SKM-1 treated with dmso at 0.1 percent for 144 hours (cell line): ENCODE measurements around the gene TMEM132C.

Experiments used
- DNase-seq: peaks from one replicate; lab custom pipeline; 2025; ENCODE audit not compliant: unreplicated experiment; lab: John Stamatoyannopoulos, UW

Gene TMEM132C

DNA sequence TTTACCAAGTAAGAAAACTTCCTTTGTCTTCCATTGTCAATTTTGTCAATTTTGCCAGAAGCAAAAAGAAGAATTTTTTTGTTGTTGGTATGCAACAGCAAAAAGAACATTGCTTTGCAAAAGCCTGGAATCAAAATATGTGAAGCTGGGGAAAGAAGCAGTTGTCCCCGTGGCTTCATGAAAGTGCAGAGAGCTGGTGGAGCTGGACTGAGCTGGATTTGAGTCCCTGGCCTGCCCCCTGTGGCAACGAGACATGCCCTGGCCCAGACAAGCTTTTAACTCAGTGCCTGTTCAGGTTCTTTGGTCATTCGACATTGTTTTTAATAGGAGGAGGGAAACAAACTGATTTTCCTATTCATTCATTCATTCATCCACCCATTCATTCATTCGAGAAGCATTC is 486.5 kb downstream of the TMEM132C start:
- no peak for DNase-seq

DNA sequence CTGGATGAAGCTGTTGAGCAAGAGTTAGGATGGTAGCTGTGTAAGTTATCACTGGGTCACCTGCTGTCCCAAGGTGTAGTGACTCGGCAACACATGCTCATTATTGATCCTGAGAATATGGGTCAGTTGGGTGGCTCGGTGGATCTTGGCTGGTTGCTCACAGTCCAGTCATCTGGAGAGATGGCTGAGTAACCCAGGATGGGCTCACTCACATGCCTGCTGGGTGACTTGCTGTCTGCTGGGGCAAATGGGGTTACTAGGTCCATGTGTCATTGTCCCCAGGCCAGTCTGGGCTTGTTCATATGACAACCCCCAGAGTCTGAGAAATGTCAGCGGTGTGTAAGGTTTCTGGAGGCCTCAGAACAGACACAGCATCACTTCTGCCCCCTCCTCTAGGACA is 487.3 kb downstream of the TMEM132C start:
- no peak for DNase-seq

DNA sequence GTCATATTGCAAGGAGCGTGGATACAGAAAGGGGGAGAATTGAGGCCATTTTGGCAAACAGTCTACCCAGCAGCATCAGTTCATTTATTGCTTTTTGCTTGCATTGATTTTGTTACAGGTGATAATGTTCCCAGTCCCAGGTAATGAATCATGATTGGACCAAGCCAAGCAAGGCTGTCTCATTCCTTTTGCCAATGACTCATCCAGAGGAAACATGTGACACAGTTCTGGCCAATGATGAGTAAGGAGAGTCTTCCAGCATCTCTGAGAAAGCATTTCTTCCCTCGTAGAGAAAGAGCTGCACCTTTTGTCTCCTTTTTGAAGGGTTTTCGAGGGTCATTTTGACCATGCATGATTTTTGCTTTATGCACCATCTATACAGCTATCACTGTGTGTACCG is 488.6 kb downstream of the TMEM132C start:
- no peak for DNase-seq
